ENCODE results near the gene RAB3IP.
A peak's percentile ranks its signal among the peaks of the same experiment; 100 is the strongest.

RAB3IP gene

GRCh38 chr12:69738351-69739286, at the start of gene RAB3IP:
RAB3IP (plus strand) TSS chr12:69738860; CDS start chr12:69755409, 16,549 bp downstream.
- DNase-seq (peak; percentile 94), ATAC-seq (peak; percentile 88)
- Mint-ChIP-seq H3K4me1 (peaks cover 16% of the 10 kb centered on the region), H3K9me3 (no peaks in the 10 kb centered on the region), H3K4me3 (peak within 1 kb of the TSS; percentile 89), H3K27me3 (peaks cover 7% of the 10 kb centered on the region), H3K27ac (peak within 1 kb of the TSS; percentile 81), H3K36me3 (ENCODE audit: low read depth) (no peaks in the 10 kb centered on the region)

- Mint-ChIP-seq H3K4me1 (peaks cover 9% of the 10 kb centered on the region), H3K9me3 (no peaks in the 10 kb centered on the region), H3K36me3 (ENCODE audit: low read depth) (no peaks in the 10 kb centered on the region), H3K27ac (no peak overlapping the region), H3K4me3 (no peak overlapping the region), H3K27me3 (peaks cover 15% of the 10 kb centered on the region)
- ATAC-seq (no peak), DNase-seq (no peak)
Measured at GRCh38 chr12:69689638-69690037, 49.0 kb upstream of the RAB3IP start.

GRCh38 chr12:69694123-69694522, 44.5 kb upstream of the RAB3IP start:
- peaks cover 6% of the 10 kb centered on the region for H3K4me1 Mint-ChIP-seq
- no peak overlapping the region for H3K27ac Mint-ChIP-seq
- no peak for DNase-seq
- H3K36me3 Mint-ChIP-seq (ENCODE audit: low read depth), result no peaks in the 10 kb centered on the region
- no peaks in the 10 kb centered on the region for H3K9me3 Mint-ChIP-seq
- no peak overlapping the region for H3K4me3 Mint-ChIP-seq
- H3K27me3 Mint-ChIP-seq, result peaks cover 4% of the 10 kb centered on the region
- ATAC-seq, result no peak

- Mint-ChIP-seq H3K4me3 (no peak overlapping the region), H3K27me3 (peaks cover 3% of the 10 kb centered on the region), H3K4me1 (no peaks in the 10 kb centered on the region), H3K36me3 (ENCODE audit: low read depth) (no peaks in the 10 kb centered on the region), H3K9me3 (no peaks in the 10 kb centered on the region), H3K27ac (no peak overlapping the region)
- DNase-seq (no peak), ATAC-seq (no peak)
Measured at GRCh38 chr12:69698054-69698453, 40.6 kb upstream of the RAB3IP start.

GRCh38 chr12:69698769-69699540, 39.7 kb upstream of the RAB3IP start, which contains the start of gene BEST3:
BEST3 (minus strand) TSS chr12:69699303; CDS start chr12:69697798, 1,505 bp downstream.
- ATAC-seq, result no peak
- no peak within 1 kb of the TSS for H3K4me3 Mint-ChIP-seq
- no peaks in the 10 kb centered on the region for H3K9me3 Mint-ChIP-seq
- no peaks in the 10 kb centered on the region for H3K36me3 Mint-ChIP-seq (ENCODE audit: low read depth)
- no peak for DNase-seq
- H3K27me3 Mint-ChIP-seq, result peaks cover 3% of the 10 kb centered on the region
- H3K4me1 Mint-ChIP-seq, result no peaks in the 10 kb centered on the region
- H3K27ac Mint-ChIP-seq, result no peak within 1 kb of the TSS

- DNase-seq (no peak), ATAC-seq (no peak)
- no peaks in the 10 kb centered on the region for H3K36me3 Mint-ChIP-seq (ENCODE audit: low read depth)
- no peaks in the 10 kb centered on the region for H3K4me1 Mint-ChIP-seq
- H3K9me3 Mint-ChIP-seq, result no peaks in the 10 kb centered on the region
- H3K27ac Mint-ChIP-seq, result no peak overlapping the region
- peaks cover 11% of the 10 kb centered on the region for H3K27me3 Mint-ChIP-seq
- no peak overlapping the region for H3K4me3 Mint-ChIP-seq
Measured at GRCh38 chr12:69701826-69702225, 36.8 kb upstream of the RAB3IP start.

GRCh38 chr12:69703146-69703642, 35.5 kb upstream of the RAB3IP start:
- Mint-ChIP-seq H3K4me1 (no peaks in the 10 kb centered on the region), H3K9me3 (no peaks in the 10 kb centered on the region), H3K27me3 (peaks cover 11% of the 10 kb centered on the region), H3K36me3 (ENCODE audit: low read depth) (no peaks in the 10 kb centered on the region), H3K4me3 (no peak overlapping the region), H3K27ac (no peak overlapping the region)
- ATAC-seq (no peak), DNase-seq (no peak)

- H3K4me1 Mint-ChIP-seq, result no peaks in the 10 kb centered on the region
- no peak for DNase-seq
- peaks cover 16% of the 10 kb centered on the region for H3K27me3 Mint-ChIP-seq
- H3K9me3 Mint-ChIP-seq, result no peaks in the 10 kb centered on the region
- no peaks in the 10 kb centered on the region for H3K36me3 Mint-ChIP-seq (ENCODE audit: low read depth)
- ATAC-seq, result no peak
- no peak overlapping the region for H3K27ac Mint-ChIP-seq
- no peak overlapping the region for H3K4me3 Mint-ChIP-seq
Measured at GRCh38 chr12:69704357-69704756, 34.3 kb upstream of the RAB3IP start.

GRCh38 chr12:69708649-69709048, 30.0 kb upstream of the RAB3IP start:
- no peak for ATAC-seq
- no peaks in the 10 kb centered on the region for H3K36me3 Mint-ChIP-seq (ENCODE audit: low read depth)
- H3K27ac Mint-ChIP-seq, result no peak overlapping the region
- no peak for DNase-seq
- no peak overlapping the region for H3K4me3 Mint-ChIP-seq
- H3K9me3 Mint-ChIP-seq, result no peaks in the 10 kb centered on the region
- H3K4me1 Mint-ChIP-seq, result no peaks in the 10 kb centered on the region
- H3K27me3 Mint-ChIP-seq, result peaks cover 19% of the 10 kb centered on the region

- no peaks in the 10 kb centered on the region for H3K36me3 Mint-ChIP-seq (ENCODE audit: low read depth)
- DNase-seq, result no peak
- no peaks in the 10 kb centered on the region for H3K4me1 Mint-ChIP-seq
- no peak overlapping the region for H3K27ac Mint-ChIP-seq
- no peaks in the 10 kb centered on the region for H3K9me3 Mint-ChIP-seq
- peaks cover 13% of the 10 kb centered on the region for H3K27me3 Mint-ChIP-seq
- no peak for ATAC-seq
- no peak overlapping the region for H3K4me3 Mint-ChIP-seq
Measured at GRCh38 chr12:69712826-69713225, 25.8 kb upstream of the RAB3IP start.

- Mint-ChIP-seq H3K27ac (no peak overlapping the region), H3K4me1 (no peaks in the 10 kb centered on the region), H3K36me3 (ENCODE audit: low read depth) (no peaks in the 10 kb centered on the region), H3K27me3 (peaks cover 8% of the 10 kb centered on the region), H3K9me3 (no peaks in the 10 kb centered on the region), H3K4me3 (no peak overlapping the region)
- DNase-seq (no peak), ATAC-seq (no peak)
Measured at GRCh38 chr12:69714542-69714941, 24.1 kb upstream of the RAB3IP start.

GRCh38 chr12:69719336-69720316, 19.0 kb upstream of the RAB3IP start:
- H3K4me1 Mint-ChIP-seq, result no peaks in the 10 kb centered on the region
- DNase-seq, result no peak
- no peaks in the 10 kb centered on the region for H3K9me3 Mint-ChIP-seq
- no peak overlapping the region for H3K27ac Mint-ChIP-seq
- H3K36me3 Mint-ChIP-seq (ENCODE audit: low read depth), result no peaks in the 10 kb centered on the region
- ATAC-seq, result no peak
- peaks cover 10% of the 10 kb centered on the region for H3K27me3 Mint-ChIP-seq
- no peak overlapping the region for H3K4me3 Mint-ChIP-seq

- Mint-ChIP-seq H3K36me3 (ENCODE audit: low read depth) (no peaks in the 10 kb centered on the region), H3K9me3 (no peaks in the 10 kb centered on the region), H3K27me3 (peaks cover 10% of the 10 kb centered on the region), H3K27ac (no peak overlapping the region), H3K4me3 (no peak overlapping the region), H3K4me1 (no peaks in the 10 kb centered on the region)
- ATAC-seq, result no peak
- no peak for DNase-seq
Measured at GRCh38 chr12:69720750-69721149, 17.9 kb upstream of the RAB3IP start.

- Mint-ChIP-seq H3K27ac (no peak overlapping the region), H3K9me3 (no peaks in the 10 kb centered on the region), H3K4me3 (no peak overlapping the region), H3K4me1 (no peaks in the 10 kb centered on the region), H3K27me3 (peaks cover 8% of the 10 kb centered on the region), H3K36me3 (ENCODE audit: low read depth) (no peaks in the 10 kb centered on the region)
- no peak for ATAC-seq
- no peak for DNase-seq
Measured at GRCh38 chr12:69726922-69727321, 11.7 kb upstream of the RAB3IP start.
